GM12801 (cell line): Measurements from ENCODE around the gene SMOC1.

Source experiments
- TF ChIP-seq, protein P1 (sequence below): IDR thresholded peaks from one replicate; pipeline ENCODE4 v1.5.1; 2011; ENCODE audit warnings: control low read depth; ENCODE audit not compliant: insufficient read length; ENCODE audit errors: extremely low read depth

The SMOC1 gene

GRCh38 chr14:69988979-69989378 is 109.8 kb downstream of the SMOC1 start:
- TF ChIP-seq, protein P1, sequence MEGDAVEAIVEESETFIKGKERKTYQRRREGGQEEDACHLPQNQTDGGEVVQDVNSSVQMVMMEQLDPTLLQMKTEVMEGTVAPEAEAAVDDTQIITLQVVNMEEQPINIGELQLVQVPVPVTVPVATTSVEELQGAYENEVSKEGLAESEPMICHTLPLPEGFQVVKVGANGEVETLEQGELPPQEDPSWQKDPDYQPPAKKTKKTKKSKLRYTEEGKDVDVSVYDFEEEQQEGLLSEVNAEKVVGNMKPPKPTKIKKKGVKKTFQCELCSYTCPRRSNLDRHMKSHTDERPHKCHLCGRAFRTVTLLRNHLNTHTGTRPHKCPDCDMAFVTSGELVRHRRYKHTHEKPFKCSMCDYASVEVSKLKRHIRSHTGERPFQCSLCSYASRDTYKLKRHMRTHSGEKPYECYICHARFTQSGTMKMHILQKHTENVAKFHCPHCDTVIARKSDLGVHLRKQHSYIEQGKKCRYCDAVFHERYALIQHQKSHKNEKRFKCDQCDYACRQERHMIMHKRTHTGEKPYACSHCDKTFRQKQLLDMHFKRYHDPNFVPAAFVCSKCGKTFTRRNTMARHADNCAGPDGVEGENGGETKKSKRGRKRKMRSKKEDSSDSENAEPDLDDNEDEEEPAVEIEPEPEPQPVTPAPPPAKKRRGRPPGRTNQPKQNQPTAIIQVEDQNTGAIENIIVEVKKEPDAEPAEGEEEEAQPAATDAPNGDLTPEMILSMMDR = no peak

- TF ChIP-seq, protein P1 = no peak
Measured at GRCh38 chr14:69989622-69990021, 110.4 kb downstream of the SMOC1 start.

GRCh38 chr14:69990323-69990722 is 111.1 kb downstream of the SMOC1 start:
- TF ChIP-seq, protein P1 = no peak

DNA sequence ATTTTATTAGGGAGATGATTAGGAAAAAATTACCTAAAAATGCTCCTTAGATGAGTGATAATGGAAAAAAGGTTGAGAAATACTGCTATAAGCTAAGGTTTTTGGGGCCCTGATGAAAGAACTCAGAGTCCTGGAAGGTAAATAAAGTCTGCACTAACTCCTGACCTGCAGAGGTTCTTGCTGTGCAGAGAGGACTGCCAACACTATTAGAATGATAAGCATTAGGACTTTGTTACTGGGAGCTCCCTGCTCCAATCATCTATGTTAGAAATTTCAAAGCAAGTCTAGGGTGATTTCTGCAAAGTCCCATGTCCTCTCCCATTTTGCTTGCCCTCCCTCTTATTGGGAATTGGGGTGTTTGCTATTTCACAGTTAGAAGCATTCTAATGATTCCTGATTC is 112.2 kb downstream of the SMOC1 start:
- TF ChIP-seq, protein P1 = no peak

DNA sequence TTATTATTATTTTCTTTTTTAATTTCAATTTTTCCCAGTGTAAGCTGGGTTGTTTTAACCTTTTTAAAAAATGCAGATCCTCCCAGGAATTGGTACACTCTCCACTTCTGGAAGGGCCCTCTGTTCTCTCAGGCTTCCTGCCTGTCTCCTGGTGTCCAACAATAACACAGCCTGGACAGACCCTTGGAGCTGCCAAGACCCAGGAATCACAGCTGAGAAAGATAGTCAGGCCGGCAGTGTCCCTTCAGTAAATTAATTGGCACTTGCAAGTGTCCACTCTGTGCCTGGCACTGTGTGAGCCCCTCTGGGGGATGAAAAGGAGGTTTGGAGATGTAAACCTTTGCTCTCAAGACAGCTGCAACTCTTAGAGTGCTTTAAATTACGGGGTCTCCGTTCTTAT is 113.3 kb downstream of the SMOC1 start:
- TF ChIP-seq, protein P1 = no peak

GRCh38 chr14:69993326-69993725 is 114.1 kb downstream of the SMOC1 start:
- TF ChIP-seq, protein P1 = no peak

DNA sequence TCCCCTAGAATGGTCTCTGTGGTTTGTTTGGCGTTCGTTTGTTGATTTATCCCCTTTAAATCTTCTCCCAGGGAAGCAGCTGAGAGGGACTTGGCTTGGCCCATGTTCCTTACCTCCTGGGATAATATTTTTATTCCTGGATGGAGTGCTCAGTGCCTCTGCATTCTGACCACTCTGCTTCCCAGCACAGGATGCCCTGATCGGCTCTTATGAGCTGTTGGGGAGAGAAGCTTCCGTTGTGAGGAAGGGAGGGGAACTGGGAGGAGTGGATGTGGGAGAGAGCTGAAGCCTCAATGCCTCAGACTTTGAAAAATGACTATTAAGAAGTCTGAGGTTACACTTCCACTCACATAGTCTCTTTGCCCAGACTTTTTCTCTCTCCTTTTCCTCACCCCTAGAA is 114.8 kb downstream of the SMOC1 start:
- TF ChIP-seq, protein P1 = no peak

DNA sequence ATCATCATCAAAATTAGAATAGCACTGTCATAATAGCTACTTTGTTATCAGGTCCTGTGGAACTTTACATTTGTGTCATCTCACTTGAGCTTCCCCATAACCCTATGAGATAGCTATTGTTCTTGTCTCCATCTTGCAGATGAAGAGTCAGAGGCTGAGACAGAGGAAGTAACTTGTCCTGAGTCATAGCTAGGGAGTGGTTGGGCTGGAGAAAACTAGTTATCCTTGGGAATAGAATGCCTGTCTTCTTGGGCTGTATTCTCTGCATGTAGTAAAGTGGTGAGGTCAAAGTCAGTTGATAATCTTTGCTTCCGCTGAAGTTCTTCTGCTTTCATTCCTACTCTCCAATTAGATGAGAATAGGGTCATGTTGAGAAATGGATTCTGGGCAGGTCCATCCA is 117.0 kb downstream of the SMOC1 start:
- TF ChIP-seq, protein P1 = no peak
